GM23338 (cell line): ENCODE results near the gene MORN2. TPM values are rescaled to one million over a fixed set of nuclear protein-coding genes. Genes with fewer than 3 reads are reported as not detected.

Source experiments
- ATAC-seq: fragments of 200-7000 bp; cut with Tn5 transposase; 3 replicates; pipeline ENCODE4 v1.9.1; 2020
- DNase-seq: peaks from one replicate; pipeline ENCODE4 v3.0.0-alpha.2; 2015; ENCODE audit warnings: low spot score
- H2AFZ ChIP-seq: fragments of 200-600 bp; sonication (generic); 2 replicates; pipeline ENCODE4 v1.8.0; 2016; ENCODE audit warnings: antibody characterized with exemption, mild to moderate bottlenecking, moderate library complexity
- H3F3A ChIP-seq: fragments of 200-600 bp; sonication (generic); replicated peaks from 2 replicates; pipeline ENCODE4 v1.8.0; 2017; ENCODE audit warnings: antibody characterized with exemption, mixed run types, low read depth
- H3K27ac ChIP-seq: fragments of 200-600 bp; sonication (generic); 2 replicates; pipeline ENCODE4 v1.6.1; 2016; ENCODE audit warnings: low read depth
- H3K27me3 ChIP-seq: fragments of 200-600 bp; sonication (generic); 2 replicates; pipeline ENCODE4 v1.8.0; 2016; ENCODE audit warnings: mild to moderate bottlenecking, mixed run types, moderate library complexity; ENCODE audit not compliant: insufficient read depth
- H3K36me3 ChIP-seq: fragments of 200-600 bp; sonication (generic); 2 replicates; pipeline ENCODE4 v1.8.0; 2016; ENCODE audit warnings: mild to moderate bottlenecking; ENCODE audit not compliant: insufficient read depth
- H3K4me1 ChIP-seq: fragments of 200-600 bp; sonication (generic); 2 replicates; pipeline ENCODE4 v1.8.0; 2016; ENCODE audit warnings: mild to moderate bottlenecking, moderate library complexity; ENCODE audit not compliant: insufficient read depth
- H3K4me2 ChIP-seq: fragments of 200-600 bp; sonication (generic); 2 replicates; pipeline ENCODE4 v1.7.1; 2017; ENCODE audit warnings: mixed run types
- H3K4me3 ChIP-seq: fragments of 200-600 bp; sonication (generic); 2 replicates; pipeline ENCODE4 v1.6.1; 2016; ENCODE audit warnings: mixed run types
- H3K79me2 ChIP-seq: fragments of 200-600 bp; sonication (generic); replicated peaks from 2 replicates; pipeline ENCODE4 v1.8.0; 2017; ENCODE audit warnings: mild to moderate bottlenecking; ENCODE audit not compliant: insufficient read depth
- H3K9me2 ChIP-seq: fragments of 200-600 bp; sonication (generic); 2 replicates; pipeline ENCODE4 v1.8.0; 2017; ENCODE audit not compliant: insufficient read depth
- H4K20me1 ChIP-seq: fragments of 200-600 bp; sonication (generic); replicated peaks from 2 replicates; pipeline ENCODE4 v1.8.0; 2017; ENCODE audit warnings: mild to moderate bottlenecking; ENCODE audit not compliant: insufficient read depth
- H3K27ac Mint-ChIP-seq: 2 replicates; pipeline ENCODE4 v1.8.0; 2020; ENCODE audit warnings: inconsistent platforms, mild to moderate bottlenecking, moderate library complexity, mixed read lengths
- H3K27me3 Mint-ChIP-seq: 3 replicates; pipeline ENCODE4 v1.8.0; 2022; ENCODE audit warnings: low read depth, mild to moderate bottlenecking, moderate library complexity, mixed read lengths, inconsistent platforms; ENCODE audit not compliant: insufficient read depth, poor library complexity
- H3K36me3 Mint-ChIP-seq: 3 replicates; pipeline ENCODE4 v1.8.0; 2021; ENCODE audit warnings: low read depth, mild to moderate bottlenecking, inconsistent platforms, moderate library complexity, mixed read lengths
- H3K4me1 Mint-ChIP-seq: 3 replicates; pipeline ENCODE4 v1.8.0; 2020; ENCODE audit warnings: mild to moderate bottlenecking, inconsistent platforms, mixed read lengths
- H3K4me3 Mint-ChIP-seq: 3 replicates; pipeline ENCODE4 v1.8.0; 2021; ENCODE audit warnings: moderate library complexity, mild to moderate bottlenecking, inconsistent platforms, mixed read lengths
- H3K9me3 Mint-ChIP-seq: 3 replicates; pipeline ENCODE4 v1.8.0; 2020; ENCODE audit warnings: moderate library complexity, mild to moderate bottlenecking, inconsistent platforms, mixed read lengths
- CREB1 ChIP-seq: fragments of 250-450 bp; sonication (Bioruptor Pico); IDR thresholded peaks from 2 replicates; pipeline ENCODE4 v1.5.0; 2020; ENCODE audit warnings: low read depth, mild to moderate bottlenecking, moderate library complexity
- NANOG ChIP-seq: IDR thresholded peaks from 2 replicates; pipeline ENCODE4 v1.6.1; 2016; ENCODE audit warnings: antibody characterized with exemption, borderline replicate concordance
- POLR2AphosphoS5 ChIP-seq: IDR thresholded peaks from 2 replicates; pipeline ENCODE4 v1.6.1; 2016; ENCODE audit warnings: antibody characterized with exemption, low read depth
- polyA plus RNA-seq: library from polyadenylated mRNA; unstranded; fragments of >200 nt; fragmentation: Nextera tagmentation; extraction: Ambion mirVana; gene quantifications from 2 replicates; pipeline ENCODE4 v1.2.1, GENCODE V29; 2016
- total RNA-seq: library from RNA; depleted of rRNA; stranded (reverse); fragments of >200 nt; shearing (Covaris generic); gene quantifications from 2 replicates; pipeline ENCODE4 v1.2.3, GENCODE V29; 2014
- TF ChIP-seq, protein P1 (sequence below), 2 experiments: fragments of 200-600 bp in 1 of 2; sonication (generic) in 1 of 2; conservative IDR thresholded peaks; 2 replicates each; pipeline versions ENCODE4 v1.5.1 to v1.6.1; 2016 to 2017; ENCODE audit warnings: antibody characterized with exemption in 2 of 2, low read depth in 2 of 2, mild to moderate bottlenecking in 2 of 2, moderate library complexity in 1 of 2
- TF ChIP-seq, protein P2 (sequence below): IDR thresholded peaks from one replicate; pipeline ENCODE4 v1.6.1; 2018; ENCODE audit warnings: antibody characterized with exemption; ENCODE audit not compliant: unreplicated experiment
- TF ChIP-seq, protein P3 (sequence below): fragments of 250-450 bp; sonication (Bioruptor Pico); IDR thresholded peaks from 2 replicates; pipeline ENCODE4 v1.5.0; 2020; ENCODE audit warnings: mild to moderate bottlenecking, moderate library complexity

MORN2 gene
- total and polyA plus RNA-seq, 2 experiments from 2014 or later, result 7.6 to 45.2 TPM

DNA sequence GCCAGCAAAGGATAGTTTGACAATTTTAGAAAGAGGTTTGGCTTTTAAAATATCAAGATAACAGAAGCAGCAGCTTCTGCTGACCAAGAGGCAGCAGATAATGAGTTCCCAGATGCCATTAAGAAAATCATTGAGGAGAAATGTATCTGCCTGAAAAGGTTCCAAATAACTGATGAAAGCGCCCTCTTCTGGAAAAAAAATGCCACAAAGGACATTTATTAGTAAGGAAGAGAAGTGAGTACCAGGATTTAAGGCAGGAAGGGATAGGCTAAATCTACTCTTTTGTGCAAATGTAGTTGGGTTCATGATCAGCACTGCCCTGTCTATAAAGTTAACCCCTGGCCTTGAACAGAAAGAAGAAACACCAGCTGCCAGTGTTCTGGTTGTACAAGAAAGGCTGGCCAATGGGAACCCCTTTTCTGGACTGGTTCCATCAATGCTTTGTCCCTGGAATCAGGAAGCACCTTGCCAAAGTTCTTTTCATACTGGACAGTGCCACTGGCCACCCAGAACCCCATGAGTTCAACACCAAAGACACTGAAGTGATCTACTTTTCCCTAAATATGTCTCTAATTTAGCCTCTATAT is 40.7 kb upstream of the MORN2 start:
- Histone ChIP-seq H3K27me3 (no peaks in the 10 kb centered on the region), H3K4me3 (no peak overlapping the region), H3K27ac (no peak overlapping the region), H3K4me2 (no peak overlapping the region), H3K36me3 (peaks cover 4% of the 10 kb centered on the region), H3K9me2 (no peaks in the 10 kb centered on the region), H4K20me1 (0 out of 2 replicates have a peak, but pooled peaks cover 3% of the 10 kb centered on the region), H3K79me2 (no peaks in the 10 kb centered on the region), H3K4me1 (no peaks in the 10 kb centered on the region), H2AFZ (no peak overlapping the region), H3F3A (no peaks in the 10 kb centered on the region)
- Mint-ChIP-seq H3K27ac (no peak overlapping the region), H3K4me3 (no peak overlapping the region), H3K9me3 (no peaks in the 10 kb centered on the region), H3K27me3 (no peaks in the 10 kb centered on the region), H3K4me1 (no peaks in the 10 kb centered on the region), H3K36me3 (peaks cover 16% of the 10 kb centered on the region)
- peak; percentile 26; the same call in 1 of the 3 replicates for ATAC-seq
- DNase-seq, result peak; percentile 75
- TF ChIP-seq, protein P1, sequence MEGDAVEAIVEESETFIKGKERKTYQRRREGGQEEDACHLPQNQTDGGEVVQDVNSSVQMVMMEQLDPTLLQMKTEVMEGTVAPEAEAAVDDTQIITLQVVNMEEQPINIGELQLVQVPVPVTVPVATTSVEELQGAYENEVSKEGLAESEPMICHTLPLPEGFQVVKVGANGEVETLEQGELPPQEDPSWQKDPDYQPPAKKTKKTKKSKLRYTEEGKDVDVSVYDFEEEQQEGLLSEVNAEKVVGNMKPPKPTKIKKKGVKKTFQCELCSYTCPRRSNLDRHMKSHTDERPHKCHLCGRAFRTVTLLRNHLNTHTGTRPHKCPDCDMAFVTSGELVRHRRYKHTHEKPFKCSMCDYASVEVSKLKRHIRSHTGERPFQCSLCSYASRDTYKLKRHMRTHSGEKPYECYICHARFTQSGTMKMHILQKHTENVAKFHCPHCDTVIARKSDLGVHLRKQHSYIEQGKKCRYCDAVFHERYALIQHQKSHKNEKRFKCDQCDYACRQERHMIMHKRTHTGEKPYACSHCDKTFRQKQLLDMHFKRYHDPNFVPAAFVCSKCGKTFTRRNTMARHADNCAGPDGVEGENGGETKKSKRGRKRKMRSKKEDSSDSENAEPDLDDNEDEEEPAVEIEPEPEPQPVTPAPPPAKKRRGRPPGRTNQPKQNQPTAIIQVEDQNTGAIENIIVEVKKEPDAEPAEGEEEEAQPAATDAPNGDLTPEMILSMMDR (conservative IDR thresholded peaks at IDR 0.05; ENCODE audit: low read depth in 2 of 2), result peak; percentile 59 to 75
- TF ChIP-seq, protein P2, sequence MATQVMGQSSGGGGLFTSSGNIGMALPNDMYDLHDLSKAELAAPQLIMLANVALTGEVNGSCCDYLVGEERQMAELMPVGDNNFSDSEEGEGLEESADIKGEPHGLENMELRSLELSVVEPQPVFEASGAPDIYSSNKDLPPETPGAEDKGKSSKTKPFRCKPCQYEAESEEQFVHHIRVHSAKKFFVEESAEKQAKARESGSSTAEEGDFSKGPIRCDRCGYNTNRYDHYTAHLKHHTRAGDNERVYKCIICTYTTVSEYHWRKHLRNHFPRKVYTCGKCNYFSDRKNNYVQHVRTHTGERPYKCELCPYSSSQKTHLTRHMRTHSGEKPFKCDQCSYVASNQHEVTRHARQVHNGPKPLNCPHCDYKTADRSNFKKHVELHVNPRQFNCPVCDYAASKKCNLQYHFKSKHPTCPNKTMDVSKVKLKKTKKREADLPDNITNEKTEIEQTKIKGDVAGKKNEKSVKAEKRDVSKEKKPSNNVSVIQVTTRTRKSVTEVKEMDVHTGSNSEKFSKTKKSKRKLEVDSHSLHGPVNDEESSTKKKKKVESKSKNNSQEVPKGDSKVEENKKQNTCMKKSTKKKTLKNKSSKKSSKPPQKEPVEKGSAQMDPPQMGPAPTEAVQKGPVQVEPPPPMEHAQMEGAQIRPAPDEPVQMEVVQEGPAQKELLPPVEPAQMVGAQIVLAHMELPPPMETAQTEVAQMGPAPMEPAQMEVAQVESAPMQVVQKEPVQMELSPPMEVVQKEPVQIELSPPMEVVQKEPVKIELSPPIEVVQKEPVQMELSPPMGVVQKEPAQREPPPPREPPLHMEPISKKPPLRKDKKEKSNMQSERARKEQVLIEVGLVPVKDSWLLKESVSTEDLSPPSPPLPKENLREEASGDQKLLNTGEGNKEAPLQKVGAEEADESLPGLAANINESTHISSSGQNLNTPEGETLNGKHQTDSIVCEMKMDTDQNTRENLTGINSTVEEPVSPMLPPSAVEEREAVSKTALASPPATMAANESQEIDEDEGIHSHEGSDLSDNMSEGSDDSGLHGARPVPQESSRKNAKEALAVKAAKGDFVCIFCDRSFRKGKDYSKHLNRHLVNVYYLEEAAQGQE, result no peak
- TF ChIP-seq NANOG (no peak), POLR2AphosphoS5 (no peak), CREB1 (CRISPR knock-in tag) (no peak)
- TF ChIP-seq, protein P3, sequence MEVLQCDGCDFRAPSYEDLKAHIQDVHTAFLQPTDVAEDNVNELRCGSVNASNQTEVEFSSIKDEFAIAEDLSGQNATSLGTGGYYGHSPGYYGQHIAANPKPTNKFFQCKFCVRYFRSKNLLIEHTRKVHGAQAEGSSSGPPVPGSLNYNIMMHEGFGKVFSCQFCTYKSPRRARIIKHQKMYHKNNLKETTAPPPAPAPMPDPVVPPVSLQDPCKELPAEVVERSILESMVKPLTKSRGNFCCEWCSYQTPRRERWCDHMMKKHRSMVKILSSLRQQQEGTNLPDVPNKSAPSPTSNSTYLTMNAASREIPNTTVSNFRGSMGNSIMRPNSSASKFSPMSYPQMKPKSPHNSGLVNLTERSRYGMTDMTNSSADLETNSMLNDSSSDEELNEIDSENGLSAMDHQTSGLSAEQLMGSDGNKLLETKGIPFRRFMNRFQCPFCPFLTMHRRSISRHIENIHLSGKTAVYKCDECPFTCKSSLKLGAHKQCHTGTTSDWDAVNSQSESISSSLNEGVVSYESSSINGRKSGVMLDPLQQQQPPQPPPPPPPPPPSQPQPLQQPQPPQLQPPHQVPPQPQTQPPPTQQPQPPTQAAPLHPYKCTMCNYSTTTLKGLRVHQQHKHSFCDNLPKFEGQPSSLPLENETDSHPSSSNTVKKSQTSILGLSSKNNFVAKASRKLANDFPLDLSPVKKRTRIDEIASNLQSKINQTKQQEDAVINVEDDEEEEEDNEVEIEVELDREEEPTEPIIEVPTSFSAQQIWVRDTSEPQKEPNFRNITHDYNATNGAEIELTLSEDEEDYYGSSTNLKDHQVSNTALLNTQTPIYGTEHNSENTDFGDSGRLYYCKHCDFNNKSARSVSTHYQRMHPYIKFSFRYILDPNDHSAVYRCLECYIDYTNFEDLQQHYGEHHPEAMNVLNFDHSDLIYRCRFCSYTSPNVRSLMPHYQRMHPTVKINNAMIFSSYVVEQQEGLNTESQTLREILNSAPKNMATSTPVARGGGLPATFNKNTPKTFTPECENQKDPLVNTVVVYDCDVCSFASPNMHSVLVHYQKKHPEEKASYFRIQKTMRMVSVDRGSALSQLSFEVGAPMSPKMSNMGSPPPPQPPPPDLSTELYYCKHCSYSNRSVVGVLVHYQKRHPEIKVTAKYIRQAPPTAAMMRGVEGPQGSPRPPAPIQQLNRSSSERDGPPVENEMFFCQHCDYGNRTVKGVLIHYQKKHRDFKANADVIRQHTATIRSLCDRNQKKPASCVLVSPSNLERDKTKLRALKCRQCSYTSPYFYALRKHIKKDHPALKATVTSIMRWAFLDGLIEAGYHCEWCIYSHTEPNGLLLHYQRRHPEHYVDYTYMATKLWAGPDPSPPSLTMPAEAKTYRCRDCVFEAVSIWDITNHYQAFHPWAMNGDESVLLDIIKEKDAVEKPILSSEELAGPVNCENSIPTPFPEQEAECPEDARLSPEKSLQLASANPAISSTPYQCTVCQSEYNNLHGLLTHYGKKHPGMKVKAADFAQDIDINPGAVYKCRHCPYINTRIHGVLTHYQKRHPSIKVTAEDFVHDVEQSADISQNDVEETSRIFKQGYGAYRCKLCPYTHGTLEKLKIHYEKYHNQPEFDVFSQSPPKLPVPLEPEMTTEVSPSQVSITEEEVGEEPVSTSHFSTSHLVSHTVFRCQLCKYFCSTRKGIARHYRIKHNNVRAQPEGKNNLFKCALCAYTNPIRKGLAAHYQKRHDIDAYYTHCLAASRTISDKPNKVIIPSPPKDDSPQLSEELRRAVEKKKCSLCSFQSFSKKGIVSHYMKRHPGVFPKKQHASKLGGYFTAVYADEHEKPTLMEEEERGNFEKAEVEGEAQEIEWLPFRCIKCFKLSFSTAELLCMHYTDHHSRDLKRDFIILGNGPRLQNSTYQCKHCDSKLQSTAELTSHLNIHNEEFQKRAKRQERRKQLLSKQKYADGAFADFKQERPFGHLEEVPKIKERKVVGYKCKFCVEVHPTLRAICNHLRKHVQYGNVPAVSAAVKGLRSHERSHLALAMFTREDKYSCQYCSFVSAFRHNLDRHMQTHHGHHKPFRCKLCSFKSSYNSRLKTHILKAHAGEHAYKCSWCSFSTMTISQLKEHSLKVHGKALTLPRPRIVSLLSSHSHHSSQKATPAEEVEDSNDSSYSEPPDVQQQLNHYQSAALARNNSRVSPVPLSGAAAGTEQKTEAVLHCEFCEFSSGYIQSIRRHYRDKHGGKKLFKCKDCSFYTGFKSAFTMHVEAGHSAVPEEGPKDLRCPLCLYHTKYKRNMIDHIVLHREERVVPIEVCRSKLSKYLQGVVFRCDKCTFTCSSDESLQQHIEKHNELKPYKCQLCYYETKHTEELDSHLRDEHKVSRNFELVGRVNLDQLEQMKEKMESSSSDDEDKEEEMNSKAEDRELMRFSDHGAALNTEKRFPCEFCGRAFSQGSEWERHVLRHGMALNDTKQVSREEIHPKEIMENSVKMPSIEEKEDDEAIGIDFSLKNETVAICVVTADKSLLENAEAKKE (CRISPR knock-in tag), result no peak
